ENCODE measurements around the gene MAP10. TPM values are rescaled to one million over a fixed set of nuclear protein-coding genes. Genes with fewer than 3 reads are reported as not detected.

Gene MAP10
- total RNA-seq, 3 donors from 2014 or later (not counting 1 experiment from before 2014, with no cell fraction given): 0.95 to 1.9 (median 1.2) TPM

- no peaks in the 10 kb centered on the region for H3K36me3 Mint-ChIP-seq
- Histone ChIP-seq H3K4me1 (ENCODE audit: control insufficient read depth, insufficient read depth, low read length) (no peaks in the 10 kb centered on the region), H3K36me3 (ENCODE audit: control insufficient read depth, insufficient read depth, low read length) (no peaks in the 10 kb centered on the region), H3K4me3 (ENCODE audit: low read length) (no peak overlapping the region), H3K27me3 (ENCODE audit: control insufficient read depth, insufficient read depth, low read length) (peaks cover 5% of the 10 kb centered on the region), H3K9me3 (ENCODE audit: control insufficient read depth, insufficient read depth, low read length) (no peaks in the 10 kb centered on the region), H3K27ac (ENCODE audit: low read length) (no peak overlapping the region)
- 78% methylated on average over 2 of the region's 3 CpGs for WGBS (ENCODE audit: insufficient coverage)
- no peaks in the 10 kb centered on the region for H3K9me3 Mint-ChIP-seq
- intact Hi-C loops (cut with micrococcal nuclease): no loop called here
- no peak for ATAC-seq
- H3K27ac Mint-ChIP-seq: no peak overlapping the region
- no peak for DNase-seq
- no peak overlapping the region for H3K4me3 Mint-ChIP-seq
- peaks cover 23 to 41% of the 10 kb centered on the region in 2 donors for H3K27me3 Mint-ChIP-seq (ENCODE audit: low read depth in 2 of 2)
- no peaks in the 10 kb centered on the region for H3K4me1 Mint-ChIP-seq
- no peak for TF ChIP-seq CTCF (IDR thresholded peaks at IDR 0.05)
Observed at GRCh38 chr1:232834066-232834465, 28.9 kb downstream of the MAP10 start.

- Mint-ChIP-seq H3K9me3 (no peaks in the 10 kb centered on the region), H3K27ac (no peak overlapping the region), H3K4me3 (no peak overlapping the region), H3K36me3 (no peaks in the 10 kb centered on the region), H3K4me1 (no peaks in the 10 kb centered on the region), H3K27me3 (ENCODE audit: low read depth in 2 of 2) (peaks cover 21 to 39% of the 10 kb centered on the region in 2 donors)
- Histone ChIP-seq H3K27ac (ENCODE audit: low read length) (no peak overlapping the region), H3K4me1 (ENCODE audit: control insufficient read depth, insufficient read depth, low read length) (no peaks in the 10 kb centered on the region), H3K4me3 (ENCODE audit: low read length) (no peak overlapping the region), H3K36me3 (ENCODE audit: control insufficient read depth, insufficient read depth, low read length) (no peaks in the 10 kb centered on the region), H3K27me3 (ENCODE audit: control insufficient read depth, insufficient read depth, low read length) (peaks cover 5% of the 10 kb centered on the region), H3K9me3 (ENCODE audit: control insufficient read depth, insufficient read depth, low read length) (no peaks in the 10 kb centered on the region)
- no peak for TF ChIP-seq CTCF (IDR thresholded peaks at IDR 0.05)
- intact Hi-C loops (cut with micrococcal nuclease): no loop called here
- WGBS (ENCODE audit: insufficient coverage): 83% methylated on average over 4 of the region's 6 CpGs
- DNase-seq (no peak), ATAC-seq (no peak)
Observed at GRCh38 chr1:232835166-232835565, 29.9 kb downstream of the MAP10 start.

GRCh38 chr1:232837087-232837486 is 31.9 kb downstream of the MAP10 start:
- Mint-ChIP-seq H3K9me3 (no peaks in the 10 kb centered on the region), H3K4me1 (no peaks in the 10 kb centered on the region), H3K36me3 (no peaks in the 10 kb centered on the region), H3K27me3 (ENCODE audit: low read depth in 2 of 2) (peaks cover 14 to 25% of the 10 kb centered on the region in 2 donors), H3K4me3 (no peak overlapping the region), H3K27ac (no peak overlapping the region)
- Histone ChIP-seq H3K27me3 (ENCODE audit: control insufficient read depth, insufficient read depth, low read length) (peaks cover 5% of the 10 kb centered on the region), H3K36me3 (ENCODE audit: control insufficient read depth, insufficient read depth, low read length) (no peaks in the 10 kb centered on the region), H3K4me1 (ENCODE audit: control insufficient read depth, insufficient read depth, low read length) (no peaks in the 10 kb centered on the region), H3K4me3 (ENCODE audit: low read length) (no peak overlapping the region), H3K9me3 (ENCODE audit: control insufficient read depth, insufficient read depth, low read length) (no peaks in the 10 kb centered on the region), H3K27ac (ENCODE audit: low read length) (no peak overlapping the region)
- no peak for ATAC-seq
- no peak for TF ChIP-seq CTCF (IDR thresholded peaks at IDR 0.05)
- 83% methylated on average over 3 of the region's 4 CpGs for WGBS (ENCODE audit: insufficient coverage)
- intact Hi-C loops (cut with micrococcal nuclease): no loop called here
- no peak for DNase-seq

- Histone ChIP-seq H3K4me1 (ENCODE audit: control insufficient read depth, insufficient read depth, low read length) (no peaks in the 10 kb centered on the region), H3K36me3 (ENCODE audit: control insufficient read depth, insufficient read depth, low read length) (no peaks in the 10 kb centered on the region), H3K9me3 (ENCODE audit: control insufficient read depth, insufficient read depth, low read length) (no peaks in the 10 kb centered on the region), H3K4me3 (ENCODE audit: low read length) (no peak overlapping the region), H3K27ac (ENCODE audit: low read length) (no peak overlapping the region), H3K27me3 (ENCODE audit: control insufficient read depth, insufficient read depth, low read length) (peaks cover 2% of the 10 kb centered on the region)
- Mint-ChIP-seq H3K27ac (no peak overlapping the region), H3K4me1 (no peaks in the 10 kb centered on the region), H3K27me3 (ENCODE audit: low read depth in 2 of 2) (peaks cover 6 to 7% of the 10 kb centered on the region in 2 donors), H3K36me3 (no peaks in the 10 kb centered on the region), H3K9me3 (no peaks in the 10 kb centered on the region), H3K4me3 (no peak overlapping the region)
- ATAC-seq (no peak), DNase-seq (no peak)
- whole genome bisulfite sequencing (ENCODE audit: insufficient coverage): 79% methylated on average over 6 of the region's 6 CpGs
- intact Hi-C loops (cut with micrococcal nuclease): no loop called here
- TF ChIP-seq CTCF (IDR thresholded peaks at IDR 0.05): no peak
Observed at GRCh38 chr1:232841823-232842565, 36.8 kb downstream of the MAP10 start.

All from natural killer cell (primary cell).